Esophagus squamous epithelium (tissue), 5 donors: ENCODE data around the gene TAP2. TPM values are rescaled to one million over a fixed set of nuclear protein-coding genes. Genes with fewer than 3 reads are reported as not detected.

Source experiments
- DNase-seq: peaks from one replicate; lab custom pipeline; 2025; lab: John Stamatoyannopoulos, UW
- H3K27ac ChIP-seq, 4 donors: fragments of 200-600 bp; sonication (generic); one replicate each; pipeline ENCODE4 v1.5.1; 2016 to 2019; ENCODE audit warnings: mild to moderate bottlenecking in 1 of 4
- H3K27me3 ChIP-seq, 4 donors: fragments of 200-600 bp; sonication (generic); 1 replicate in 3 of 4; 2 replicates in 1 of 4; pipeline versions ENCODE4 v1.5.1 to v1.6.0; 2017 to 2021; ENCODE audit warnings: antibody characterized with exemption in 1 of 4
- H3K36me3 ChIP-seq, 3 donors: fragments of 200-600 bp; sonication (generic); one replicate each; pipeline ENCODE4 v1.5.1; 2016 to 2019
- H3K4me1 ChIP-seq, 3 donors: fragments of 200-600 bp; sonication (generic); one replicate each; pipeline ENCODE4 v1.5.1; 2017 to 2019
- H3K4me3 ChIP-seq, 4 donors: fragments of 200-600 bp; sonication (generic); 1 replicate in 3 of 4; 2 replicates in 1 of 4; pipeline ENCODE4 v1.5.1; 2016 to 2019; ENCODE audit warnings: mild to moderate bottlenecking in 2 of 4, moderate library complexity in 1 of 4
- H3K9me3 ChIP-seq, 3 donors: fragments of 200-600 bp; sonication (generic); one replicate each; pipeline ENCODE4 v1.5.1; 2016 to 2019
- POLR2A ChIP-seq, 4 donors: fragments of 450-650 bp; IDR thresholded peaks; one replicate each; pipeline ENCODE4 v1.6.1; 2017; ENCODE audit warnings: antibody characterized with exemption in 4 of 4, mild to moderate bottlenecking in 4 of 4, moderate library complexity in 3 of 4
- WGBS, 2 donors: methylation state at CpG; one replicate each; pipeline ENCODE4 v1.1.5; 2018; 5-methylcytosine and 5-hydroxymethylcytosine counted together
- intact Hi-C: fragments of 100-400 bp; cut with DNase I; formaldehyde crosslinking; loops from one replicate; pipeline ENCODE4 v1.15.0; 2022
- total RNA-seq, 4 donors: library from RNA; depleted of rRNA; stranded (reverse); fragments of >200 nt; gene quantifications; one replicate each; pipeline ENCODE4 v1.1.0, GENCODE V29; 2016
- TF ChIP-seq, protein P1 (sequence below), 6 experiments: fragments of 450-650 bp in 4 of 6; fragments of 200-600 bp in 2 of 6; sonication (generic) in 2 of 6; IDR thresholded peaks; one replicate each; pipeline ENCODE4 v1.5.1; 2016 to 2019; ENCODE audit warnings: antibody characterized with exemption in 6 of 6, mild to moderate bottlenecking in 4 of 6, moderate library complexity in 4 of 6
- donor health status: DM: yes; HTN: yes; CAD: no.

TAP2 gene
- total RNA-seq, 4 donors from 2014 or later: 25.4 to 28.3 (median 26.7) TPM

DNA sequence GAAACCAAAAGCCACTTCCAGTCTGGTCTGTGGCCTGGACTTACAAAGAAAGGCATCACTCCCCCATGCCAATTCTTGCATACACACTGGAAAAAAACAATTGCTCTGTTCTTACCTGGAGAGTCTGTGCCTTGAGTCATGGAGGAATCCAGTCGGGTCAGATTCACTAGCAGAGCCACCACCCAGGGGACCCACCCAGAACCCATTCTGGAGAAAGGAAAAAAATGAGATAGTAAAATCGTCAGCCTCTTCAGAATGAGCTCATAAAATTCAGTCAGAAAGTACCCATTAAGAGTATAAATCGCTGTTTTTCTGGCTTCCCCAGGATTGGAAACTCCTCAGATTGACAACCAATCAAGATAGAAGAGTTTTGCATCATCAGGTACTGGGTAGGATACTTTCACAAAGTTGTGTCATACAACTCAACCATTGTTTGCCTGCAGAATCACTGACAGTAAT lies 21.8 kb downstream of the TAP2 start, which contains the start of gene HLA-DOB:
Gene HLA-DOB (minus strand): TSS at position 257 of the 459 bp plus-strand sequence. CDS start 51 bp downstream, at position 206.
- peak within 1 kb of the TSS; percentile 72 to 84 (median 83) for H3K27ac ChIP-seq
- DNase-seq: no peak
- TF ChIP-seq, protein P1, sequence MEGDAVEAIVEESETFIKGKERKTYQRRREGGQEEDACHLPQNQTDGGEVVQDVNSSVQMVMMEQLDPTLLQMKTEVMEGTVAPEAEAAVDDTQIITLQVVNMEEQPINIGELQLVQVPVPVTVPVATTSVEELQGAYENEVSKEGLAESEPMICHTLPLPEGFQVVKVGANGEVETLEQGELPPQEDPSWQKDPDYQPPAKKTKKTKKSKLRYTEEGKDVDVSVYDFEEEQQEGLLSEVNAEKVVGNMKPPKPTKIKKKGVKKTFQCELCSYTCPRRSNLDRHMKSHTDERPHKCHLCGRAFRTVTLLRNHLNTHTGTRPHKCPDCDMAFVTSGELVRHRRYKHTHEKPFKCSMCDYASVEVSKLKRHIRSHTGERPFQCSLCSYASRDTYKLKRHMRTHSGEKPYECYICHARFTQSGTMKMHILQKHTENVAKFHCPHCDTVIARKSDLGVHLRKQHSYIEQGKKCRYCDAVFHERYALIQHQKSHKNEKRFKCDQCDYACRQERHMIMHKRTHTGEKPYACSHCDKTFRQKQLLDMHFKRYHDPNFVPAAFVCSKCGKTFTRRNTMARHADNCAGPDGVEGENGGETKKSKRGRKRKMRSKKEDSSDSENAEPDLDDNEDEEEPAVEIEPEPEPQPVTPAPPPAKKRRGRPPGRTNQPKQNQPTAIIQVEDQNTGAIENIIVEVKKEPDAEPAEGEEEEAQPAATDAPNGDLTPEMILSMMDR (IDR thresholded peaks at IDR 0.05): no peak
- TF ChIP-seq POLR2A (IDR thresholded peaks at IDR 0.05): no peak
- intact Hi-C loops: no loop called here
- H3K4me1 ChIP-seq: peaks cover 9 to 57% (median 11%) of the 10 kb centered on the region in 3 donors
- no peaks in the 10 kb centered on the region for H3K27me3 ChIP-seq
- H3K4me3 ChIP-seq: peak within 1 kb of the TSS in 2 of 4 donors; percentile 15 to 43
- WGBS, 2 donors: 19 to 24% methylated on average over 2 to 3 of the region's 3 CpGs
- H3K9me3 ChIP-seq: no peaks in the 10 kb centered on the region
- no peaks in the 10 kb centered on the region for H3K36me3 ChIP-seq

- H3K4me1 ChIP-seq: peaks cover 9 to 57% (median 11%) of the 10 kb centered on the region in 3 donors
- 78 to 83% methylated on average over 2 of the region's 2 CpGs for WGBS, 2 donors
- H3K27ac ChIP-seq: peak overlapping the region; percentile 72 to 84 (median 83)
- H3K4me3 ChIP-seq: peak overlapping the region in 1 of 4 donors; percentile 43
- no peaks in the 10 kb centered on the region for H3K9me3 ChIP-seq
- DNase-seq: no peak
- no peaks in the 10 kb centered on the region for H3K27me3 ChIP-seq
- TF ChIP-seq, protein P1 (IDR thresholded peaks at IDR 0.05): no peak
- TF ChIP-seq POLR2A (IDR thresholded peaks at IDR 0.05): no peak
- H3K36me3 ChIP-seq: no peaks in the 10 kb centered on the region
- intact Hi-C loops: no loop called here
Observed at GRCh38 chr6:32815996-32816395, 22.5 kb downstream of the TAP2 start.

GRCh38 chr6:32815115-32815514 lies 23.4 kb downstream of the TAP2 start:
- no peaks in the 10 kb centered on the region for H3K36me3 ChIP-seq
- 41 to 76% methylated on average over 5 of the region's 5 CpGs for WGBS, 2 donors
- no peak for DNase-seq
- H3K4me3 ChIP-seq: no peak overlapping the region
- TF ChIP-seq, protein P1 (IDR thresholded peaks at IDR 0.05): no peak
- no peak for TF ChIP-seq POLR2A (IDR thresholded peaks at IDR 0.05)
- H3K9me3 ChIP-seq: no peaks in the 10 kb centered on the region
- H3K4me1 ChIP-seq: peaks cover 9 to 52% (median 9%) of the 10 kb centered on the region in 3 donors
- H3K27ac ChIP-seq: peak overlapping the region in 2 of 4 donors; percentile 37 to 84
- intact Hi-C loops: no loop called here
- H3K27me3 ChIP-seq: no peaks in the 10 kb centered on the region

GRCh38 chr6:32814145-32814544 lies 24.4 kb downstream of the TAP2 start:
- no peak for DNase-seq
- TF ChIP-seq POLR2A (IDR thresholded peaks at IDR 0.05): no peak
- TF ChIP-seq, protein P1 (IDR thresholded peaks at IDR 0.05): no peak
- Histone ChIP-seq H3K4me1 (peaks cover 5 to 43% (median 9%) of the 10 kb centered on the region in 3 donors), H3K36me3 (no peaks in the 10 kb centered on the region), H3K4me3 (no peak overlapping the region), H3K27me3 (no peaks in the 10 kb centered on the region), H3K9me3 (no peaks in the 10 kb centered on the region), H3K27ac (peak overlapping the region in 2 of 4 donors; percentile 22 to 51)
- WGBS, 2 donors: 67 to 79% methylated on average over 2 of the region's 2 CpGs
- intact Hi-C loops: no loop called here

GRCh38 chr6:32809171-32809570 lies 29.4 kb downstream of the TAP2 start:
- intact Hi-C loops: no loop called here
- TF ChIP-seq, protein P1 (IDR thresholded peaks at IDR 0.05): no peak
- TF ChIP-seq POLR2A (IDR thresholded peaks at IDR 0.05): no peak
- Histone ChIP-seq H3K27ac (no peak overlapping the region), H3K36me3 (no peaks in the 10 kb centered on the region), H3K9me3 (no peaks in the 10 kb centered on the region), H3K27me3 (peaks cover 0 to 33% (median 2%) of the 10 kb centered on the region in 4 donors), H3K4me1 (no peaks in the 10 kb centered on the region), H3K4me3 (no peak overlapping the region)
- DNase-seq: no peak
- WGBS, 2 donors: 5 to 22% methylated on average over 1 of the region's 1 CpG
